ENCODE data around the gene SLC10A7.

SLC10A7 gene

GRCh38 chr4:146381263-146381872, 140.4 kb downstream of the SLC10A7 start:
- no peak overlapping the region for H2AFZ ChIP-seq (ENCODE audit: low read depth, low read length, severe bottlenecking)
- H3K4me2 ChIP-seq (ENCODE audit: low read depth, low read length, poor library complexity, severe bottlenecking): no peak overlapping the region
- no peak overlapping the region for H3K27ac ChIP-seq (ENCODE audit: low read depth, low read length)
- no peak for TF ChIP-seq EZH2phosphoT487 (conservative IDR thresholded peaks at IDR 0.05; ENCODE audit: low read length)
- no peaks in the 10 kb centered on the region for H3K9me2 ChIP-seq (replicated peaks; ENCODE audit: insufficient read depth, low read length)
- no peaks in the 10 kb centered on the region for H3F3A ChIP-seq (ENCODE audit: insufficient read depth)
- H3K9ac ChIP-seq (ENCODE audit: low read length): no peak overlapping the region
- no peaks in the 10 kb centered on the region for H3K27me3 ChIP-seq (ENCODE audit: low read length)
- no peaks in the 10 kb centered on the region for H3K9me3 ChIP-seq (ENCODE audit: insufficient read depth, low read length)
- H3K36me3 ChIP-seq (ENCODE audit: low read length): no peaks in the 10 kb centered on the region
- no peaks in the 10 kb centered on the region for H3K79me2 ChIP-seq (ENCODE audit: insufficient read depth, low read length)
- no peak overlapping the region for H3K4me3 ChIP-seq (ENCODE audit: insufficient read depth, low read length, poor library complexity, severe bottlenecking)
- no peaks in the 10 kb centered on the region; the same call in 1 of the 2 replicates for H4K20me1 ChIP-seq (ENCODE audit: low read depth, low read length)

- TF ChIP-seq, protein P1, sequence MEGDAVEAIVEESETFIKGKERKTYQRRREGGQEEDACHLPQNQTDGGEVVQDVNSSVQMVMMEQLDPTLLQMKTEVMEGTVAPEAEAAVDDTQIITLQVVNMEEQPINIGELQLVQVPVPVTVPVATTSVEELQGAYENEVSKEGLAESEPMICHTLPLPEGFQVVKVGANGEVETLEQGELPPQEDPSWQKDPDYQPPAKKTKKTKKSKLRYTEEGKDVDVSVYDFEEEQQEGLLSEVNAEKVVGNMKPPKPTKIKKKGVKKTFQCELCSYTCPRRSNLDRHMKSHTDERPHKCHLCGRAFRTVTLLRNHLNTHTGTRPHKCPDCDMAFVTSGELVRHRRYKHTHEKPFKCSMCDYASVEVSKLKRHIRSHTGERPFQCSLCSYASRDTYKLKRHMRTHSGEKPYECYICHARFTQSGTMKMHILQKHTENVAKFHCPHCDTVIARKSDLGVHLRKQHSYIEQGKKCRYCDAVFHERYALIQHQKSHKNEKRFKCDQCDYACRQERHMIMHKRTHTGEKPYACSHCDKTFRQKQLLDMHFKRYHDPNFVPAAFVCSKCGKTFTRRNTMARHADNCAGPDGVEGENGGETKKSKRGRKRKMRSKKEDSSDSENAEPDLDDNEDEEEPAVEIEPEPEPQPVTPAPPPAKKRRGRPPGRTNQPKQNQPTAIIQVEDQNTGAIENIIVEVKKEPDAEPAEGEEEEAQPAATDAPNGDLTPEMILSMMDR (IDR thresholded peaks at IDR 0.05; ENCODE audit: insufficient read depth, low read length, poor library complexity, severe bottlenecking): no peak
- no peak for TF ChIP-seq EZH2phosphoT487 (conservative IDR thresholded peaks at IDR 0.05; ENCODE audit: low read length)
- Histone ChIP-seq H3K9ac (ENCODE audit: low read length) (no peak overlapping the region), H3K79me2 (ENCODE audit: insufficient read depth, low read length) (no peaks in the 10 kb centered on the region), H3K4me2 (ENCODE audit: low read depth, low read length, poor library complexity, severe bottlenecking) (no peak overlapping the region), H3K9me2 (replicated peaks; ENCODE audit: insufficient read depth, low read length) (no peaks in the 10 kb centered on the region), H3K36me3 (ENCODE audit: low read length) (no peaks in the 10 kb centered on the region), H3K27ac (ENCODE audit: low read depth, low read length) (no peak overlapping the region), H2AFZ (ENCODE audit: low read depth, low read length, severe bottlenecking) (no peak overlapping the region), H4K20me1 (ENCODE audit: low read depth, low read length) (no peaks in the 10 kb centered on the region; the same call in 1 of the 2 replicates), H3K9me3 (ENCODE audit: insufficient read depth, low read length) (no peaks in the 10 kb centered on the region), H3F3A (ENCODE audit: insufficient read depth) (no peaks in the 10 kb centered on the region), H3K27me3 (ENCODE audit: low read length) (no peaks in the 10 kb centered on the region), H3K4me3 (ENCODE audit: insufficient read depth, low read length, poor library complexity, severe bottlenecking) (no peak overlapping the region)
These were observed 142.0 kb downstream of the SLC10A7 start for GRCh38 chr4:146379744-146380143.

DNA sequence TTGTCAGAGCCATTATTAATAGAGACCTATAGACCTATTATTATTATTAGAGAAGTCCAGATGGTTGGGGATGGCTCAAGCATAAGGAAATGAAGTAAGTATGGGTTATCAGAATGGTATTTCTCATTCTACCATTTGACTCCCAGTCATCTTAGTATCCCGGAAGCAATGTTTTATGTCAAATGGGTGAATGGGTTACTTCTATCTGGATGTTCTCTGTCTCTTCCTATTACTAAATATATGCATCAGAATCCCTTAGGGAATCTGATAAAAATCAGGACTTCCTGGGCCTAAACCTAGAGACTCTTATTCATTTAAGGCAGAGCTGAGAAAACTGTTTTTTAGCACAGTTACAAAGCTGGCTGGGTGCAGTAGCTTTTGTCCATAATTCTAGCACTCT, 149.9 kb downstream of the SLC10A7 start:
- Histone ChIP-seq H3K36me3 (ENCODE audit: low read length) (no peaks in the 10 kb centered on the region), H3F3A (ENCODE audit: insufficient read depth) (no peaks in the 10 kb centered on the region), H3K27ac (ENCODE audit: low read depth, low read length) (no peak overlapping the region), H3K9me3 (ENCODE audit: insufficient read depth, low read length) (no peaks in the 10 kb centered on the region), H4K20me1 (ENCODE audit: low read depth, low read length) (no peaks in the 10 kb centered on the region), H3K27me3 (ENCODE audit: low read length) (no peaks in the 10 kb centered on the region), H3K9ac (ENCODE audit: low read length) (no peak overlapping the region), H3K9me2 (replicated peaks; ENCODE audit: insufficient read depth, low read length) (no peaks in the 10 kb centered on the region), H3K4me2 (ENCODE audit: low read depth, low read length, poor library complexity, severe bottlenecking) (no peak overlapping the region), H3K4me3 (ENCODE audit: insufficient read depth, low read length, poor library complexity, severe bottlenecking) (no peak overlapping the region), H3K79me2 (ENCODE audit: insufficient read depth, low read length) (no peaks in the 10 kb centered on the region), H2AFZ (ENCODE audit: low read depth, low read length, severe bottlenecking) (no peak overlapping the region)
- no peak for TF ChIP-seq EZH2phosphoT487 (conservative IDR thresholded peaks at IDR 0.05; ENCODE audit: low read length)

GRCh38 chr4:146370841-146371240, 150.9 kb downstream of the SLC10A7 start:
- H3K4me3 ChIP-seq (ENCODE audit: insufficient read depth, low read length, poor library complexity, severe bottlenecking): no peak overlapping the region
- TF ChIP-seq, protein P1 (IDR thresholded peaks at IDR 0.05; ENCODE audit: insufficient read depth, low read length, poor library complexity, severe bottlenecking): no peak
- no peak for TF ChIP-seq EZH2phosphoT487 (conservative IDR thresholded peaks at IDR 0.05; ENCODE audit: low read length)
- H3K9me3 ChIP-seq (ENCODE audit: insufficient read depth, low read length): no peaks in the 10 kb centered on the region
- no peaks in the 10 kb centered on the region for H3K79me2 ChIP-seq (ENCODE audit: insufficient read depth, low read length)
- no peaks in the 10 kb centered on the region for H3F3A ChIP-seq (ENCODE audit: insufficient read depth)
- H4K20me1 ChIP-seq (ENCODE audit: low read depth, low read length): no peaks in the 10 kb centered on the region
- no peak overlapping the region for H3K9ac ChIP-seq (ENCODE audit: low read length)
- H3K36me3 ChIP-seq (ENCODE audit: low read length): no peaks in the 10 kb centered on the region
- H3K27me3 ChIP-seq (ENCODE audit: low read length): no peaks in the 10 kb centered on the region
- no peak overlapping the region for H3K27ac ChIP-seq (ENCODE audit: low read depth, low read length)
- H3K9me2 ChIP-seq (replicated peaks; ENCODE audit: insufficient read depth, low read length): no peaks in the 10 kb centered on the region
- no peak overlapping the region for H3K4me2 ChIP-seq (ENCODE audit: low read depth, low read length, poor library complexity, severe bottlenecking)
- H2AFZ ChIP-seq (ENCODE audit: low read depth, low read length, severe bottlenecking): no peak overlapping the region

Data from SU-DHL-6 (cell line).